HG03175 (cell line): ENCODE data around the gene WNT5B.
A peak's percentile ranks its signal among the peaks of the same experiment; 100 is the strongest.
"Not testable (repeated sequence)": the region's sequence is repeated elsewhere in the genome, so short reads cannot be mapped to it uniquely, and the experiment has no call there.

Experiments used
- ATAC-seq: cut with Tn5 transposase; IDR thresholded peaks from one replicate; pipeline ENCODE4 v1.9.1; 2021; ENCODE audit warnings: mild to moderate bottlenecking, moderate library complexity; ENCODE audit not compliant: unreplicated experiment

WNT5B gene

GRCh38 chr12:1688086-1688710 is 59.2 kb downstream of the WNT5B start:
- no peak for ATAC-seq

GRCh38 chr12:1690578-1691122 is 61.6 kb downstream of the WNT5B start, which contains the start of gene ADIPOR2:
TSS of gene ADIPOR2 (plus strand) at chr12:1691070. CDS start at chr12:1754344, 63,274 bp downstream.
- peak; percentile 95 for ATAC-seq

- ATAC-seq: peak; percentile 54
Measured at GRCh38 chr12:1691123-1692007, 62.3 kb downstream of the WNT5B start.

- ATAC-seq: no peak
Measured at GRCh38 chr12:1692226-1692625, 63.2 kb downstream of the WNT5B start.

- ATAC-seq: no peak
Measured at GRCh38 chr12:1692895-1693610, 64.0 kb downstream of the WNT5B start.

GRCh38 chr12:1695097-1695496 is 66.1 kb downstream of the WNT5B start:
- not testable (repeated sequence) for ATAC-seq

GRCh38 chr12:1695886-1696670 is 67.0 kb downstream of the WNT5B start:
- no peak for ATAC-seq

GRCh38 chr12:1696800-1697199 is 67.8 kb downstream of the WNT5B start:
- no peak for ATAC-seq
